ENCODE measurements around the gene TYR. TPM values are rescaled to one million over a fixed set of nuclear protein-coding genes. Genes with fewer than 3 reads are reported as not detected.
"Not testable (repeated sequence)": the region's sequence is repeated elsewhere in the genome, so short reads cannot be mapped to it uniquely, and the experiment has no call there.

The TYR gene
- total and polyA plus RNA-seq, 8 donors = not detected

DNA sequence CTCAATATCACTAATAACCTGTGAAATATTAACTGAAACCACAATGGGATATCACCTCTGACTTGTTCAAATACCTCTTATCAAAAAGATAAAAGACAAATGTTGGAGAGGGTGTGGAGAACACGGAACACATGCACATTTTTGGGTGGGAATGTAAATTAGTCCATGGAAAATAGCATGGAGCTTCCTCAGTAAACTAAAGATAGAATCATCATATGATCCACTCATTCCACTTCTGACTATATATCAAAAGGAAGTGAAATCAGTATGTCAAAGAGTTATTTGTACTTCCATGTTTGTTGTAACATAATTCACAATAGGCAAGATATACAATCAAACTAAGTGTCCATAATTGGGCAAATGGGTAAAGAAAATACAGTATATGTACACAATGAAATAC is 57.4 kb downstream of the TYR start:
- Histone ChIP-seq H3K27ac (no peak overlapping the region), H3K9me3 (no peaks in the 10 kb centered on the region), H3K36me3 (no peaks in the 10 kb centered on the region), H3K4me1 (no peaks in the 10 kb centered on the region), H3K27me3 (no peaks in the 10 kb centered on the region), H3K4me3 (no peak overlapping the region)
- intact Hi-C loops (cut with DNase I; ENCODE audit: low total_unique reads) = no loop called here
- TF ChIP-seq POLR2AphosphoS5 (IDR thresholded peaks at IDR 0.05) (no peak), EP300 (IDR thresholded peaks at IDR 0.05) (no peak), POLR2A (IDR thresholded peaks at IDR 0.05) (no peak)
- TF ChIP-seq, protein P1, sequence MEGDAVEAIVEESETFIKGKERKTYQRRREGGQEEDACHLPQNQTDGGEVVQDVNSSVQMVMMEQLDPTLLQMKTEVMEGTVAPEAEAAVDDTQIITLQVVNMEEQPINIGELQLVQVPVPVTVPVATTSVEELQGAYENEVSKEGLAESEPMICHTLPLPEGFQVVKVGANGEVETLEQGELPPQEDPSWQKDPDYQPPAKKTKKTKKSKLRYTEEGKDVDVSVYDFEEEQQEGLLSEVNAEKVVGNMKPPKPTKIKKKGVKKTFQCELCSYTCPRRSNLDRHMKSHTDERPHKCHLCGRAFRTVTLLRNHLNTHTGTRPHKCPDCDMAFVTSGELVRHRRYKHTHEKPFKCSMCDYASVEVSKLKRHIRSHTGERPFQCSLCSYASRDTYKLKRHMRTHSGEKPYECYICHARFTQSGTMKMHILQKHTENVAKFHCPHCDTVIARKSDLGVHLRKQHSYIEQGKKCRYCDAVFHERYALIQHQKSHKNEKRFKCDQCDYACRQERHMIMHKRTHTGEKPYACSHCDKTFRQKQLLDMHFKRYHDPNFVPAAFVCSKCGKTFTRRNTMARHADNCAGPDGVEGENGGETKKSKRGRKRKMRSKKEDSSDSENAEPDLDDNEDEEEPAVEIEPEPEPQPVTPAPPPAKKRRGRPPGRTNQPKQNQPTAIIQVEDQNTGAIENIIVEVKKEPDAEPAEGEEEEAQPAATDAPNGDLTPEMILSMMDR (IDR thresholded peaks at IDR 0.05) = no peak
- no peak for DNase-seq
- WGBS, 5 donors = 22 to 50% (median 33%) methylated on average over 1 of the region's 1 CpG

DNA sequence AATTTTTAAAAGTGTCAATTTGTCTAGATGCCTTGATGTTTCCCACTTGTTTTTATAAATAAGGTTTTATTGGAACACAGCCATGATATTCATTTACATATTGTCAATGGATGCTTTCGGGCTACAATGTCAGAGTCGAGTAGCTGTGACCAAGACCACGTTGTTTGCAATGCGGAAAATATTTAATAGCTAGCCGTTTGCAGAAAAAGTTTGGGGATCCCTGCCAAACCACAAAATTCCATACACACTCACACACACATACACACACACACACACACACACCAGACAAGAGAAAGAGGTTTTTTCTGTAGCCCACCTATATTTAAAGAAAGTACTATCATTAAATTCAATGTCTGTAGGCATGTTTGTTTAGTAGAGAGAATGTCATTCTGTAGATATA is 58.3 kb downstream of the TYR start:
- WGBS, 5 donors = 62 to 77% (median 69%) methylated on average over 5 of the region's 5 CpGs
- TF ChIP-seq, protein P1 (IDR thresholded peaks at IDR 0.05) = no peak
- TF ChIP-seq EP300 (IDR thresholded peaks at IDR 0.05) (no peak), POLR2A (IDR thresholded peaks at IDR 0.05) (no peak), POLR2AphosphoS5 (IDR thresholded peaks at IDR 0.05) (no peak)
- no peak overlapping the region for H3K4me3 ChIP-seq
- no peak for DNase-seq
- no peaks in the 10 kb centered on the region for H3K4me1 ChIP-seq
- no peak overlapping the region for H3K27ac ChIP-seq
- intact Hi-C loops (cut with DNase I; ENCODE audit: low total_unique reads) = no loop called here
- no peaks in the 10 kb centered on the region for H3K9me3 ChIP-seq
- no peaks in the 10 kb centered on the region for H3K36me3 ChIP-seq
- H3K27me3 ChIP-seq = no peaks in the 10 kb centered on the region

DNA sequence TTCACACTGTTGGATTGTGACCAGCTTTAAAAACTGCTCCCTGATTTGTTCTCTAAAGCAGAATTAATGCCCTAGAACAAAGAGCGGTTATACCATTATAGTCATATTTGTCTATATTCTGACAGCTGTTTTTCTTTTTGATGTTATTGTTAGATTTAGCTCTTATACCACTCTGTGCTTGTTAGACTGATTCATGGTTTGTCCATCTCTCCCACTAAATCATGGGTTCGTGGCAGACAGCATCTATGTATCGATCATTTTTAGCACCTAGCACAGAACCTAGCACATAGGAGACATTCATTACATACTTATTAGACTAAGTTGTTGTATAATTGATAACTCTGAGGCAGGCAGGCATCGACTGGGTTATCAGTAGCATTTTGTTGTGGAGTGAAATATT is 69.3 kb downstream of the TYR start:
- WGBS, 5 donors = 67 to 78% (median 75%) methylated on average over 4 of the region's 4 CpGs
- H3K4me3 ChIP-seq; intact Hi-C loops (cut with DNase I; ENCODE audit: low total_unique reads): not testable (repeated sequence)

DNA sequence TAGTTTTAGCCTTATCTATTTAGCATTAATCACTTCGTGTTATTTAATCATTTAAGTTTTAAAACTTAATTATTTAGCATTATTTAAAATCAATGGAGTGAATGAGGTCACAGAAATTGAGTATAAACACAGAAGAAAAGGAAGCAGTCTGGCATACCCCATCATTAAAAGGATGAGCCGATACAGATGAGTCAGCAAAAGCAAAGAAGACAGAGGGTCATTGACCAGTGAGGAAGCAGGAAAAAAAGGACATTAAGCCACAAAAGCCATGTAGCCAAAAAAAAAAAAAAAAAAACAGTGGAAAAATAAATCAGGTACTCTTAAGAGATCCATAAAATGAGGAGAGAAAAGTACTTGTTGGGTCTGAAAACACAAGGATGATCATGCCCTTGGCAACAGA is 71.5 kb downstream of the TYR start:
- H3K27ac ChIP-seq = no peak overlapping the region
- intact Hi-C loops (cut with DNase I; ENCODE audit: low total_unique reads) = no loop called here
- 53 to 74% (median 65%) methylated on average over 2 of the region's 2 CpGs for WGBS, 5 donors
- no peak for TF ChIP-seq POLR2A (IDR thresholded peaks at IDR 0.05)
- TF ChIP-seq, protein P1 (IDR thresholded peaks at IDR 0.05) = no peak
- TF ChIP-seq EP300 (IDR thresholded peaks at IDR 0.05) = no peak
- TF ChIP-seq POLR2AphosphoS5 (IDR thresholded peaks at IDR 0.05) = no peak
- H3K36me3 ChIP-seq = no peaks in the 10 kb centered on the region
- no peaks in the 10 kb centered on the region for H3K9me3 ChIP-seq
- H3K4me3 ChIP-seq = no peak overlapping the region
- H3K27me3 ChIP-seq = no peaks in the 10 kb centered on the region
- no peak for DNase-seq
- no peaks in the 10 kb centered on the region for H3K4me1 ChIP-seq

More for the DNA sequence above, 69.3 kb downstream of the TYR start:
- H3K9me3 ChIP-seq, H3K27me3 ChIP-seq, DNase-seq, H3K36me3 ChIP-seq, H3K4me1 ChIP-seq, H3K27ac ChIP-seq: not testable (repeated sequence)

DNA sequence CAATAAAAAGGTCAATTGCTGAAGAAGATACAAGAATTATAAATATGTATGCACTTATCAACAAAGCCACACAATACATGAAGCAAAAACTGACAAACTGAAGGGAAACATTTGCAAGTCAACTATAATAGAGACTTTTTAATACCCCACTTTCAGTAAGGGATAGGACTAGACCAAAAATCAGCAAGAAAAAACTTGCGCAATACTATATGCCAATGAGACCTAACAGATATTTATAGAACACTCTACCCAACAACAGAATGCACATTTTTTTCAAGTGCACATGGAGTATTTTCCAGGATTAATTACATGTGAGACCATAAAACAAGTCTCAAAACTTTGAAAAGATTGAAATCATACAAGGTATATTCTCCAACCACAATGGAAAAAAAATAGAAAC is 83.8 kb downstream of the TYR start:
- H3K4me1 ChIP-seq; H3K4me3 ChIP-seq; H3K27ac ChIP-seq; intact Hi-C loops (cut with DNase I; ENCODE audit: low total_unique reads); H3K27me3 ChIP-seq; DNase-seq; H3K9me3 ChIP-seq; H3K36me3 ChIP-seq: not testable (repeated sequence)
- WGBS, 5 donors = 89 to 100% (median 96%) methylated on average over 1 of the region's 1 CpG

Data from stomach (tissue), 9 donors.